Middle frontal gyrus (tissue), 1 donor: Measurements from ENCODE around the gene PDLIM7.
A peak's percentile ranks its signal among the peaks of the same experiment; 100 is the strongest.

Experiments
- DNase-seq: peaks from one replicate; pipeline ENCODE4 v3.0.0-alpha.2; 2015; ENCODE audit warnings: low spot score; ENCODE audit errors: extremely low spot score

PDLIM7 gene

GRCh38 chr5:177458912-177459350 is 38.5 kb downstream of the PDLIM7 start:
- DNase-seq = no peak

DNA sequence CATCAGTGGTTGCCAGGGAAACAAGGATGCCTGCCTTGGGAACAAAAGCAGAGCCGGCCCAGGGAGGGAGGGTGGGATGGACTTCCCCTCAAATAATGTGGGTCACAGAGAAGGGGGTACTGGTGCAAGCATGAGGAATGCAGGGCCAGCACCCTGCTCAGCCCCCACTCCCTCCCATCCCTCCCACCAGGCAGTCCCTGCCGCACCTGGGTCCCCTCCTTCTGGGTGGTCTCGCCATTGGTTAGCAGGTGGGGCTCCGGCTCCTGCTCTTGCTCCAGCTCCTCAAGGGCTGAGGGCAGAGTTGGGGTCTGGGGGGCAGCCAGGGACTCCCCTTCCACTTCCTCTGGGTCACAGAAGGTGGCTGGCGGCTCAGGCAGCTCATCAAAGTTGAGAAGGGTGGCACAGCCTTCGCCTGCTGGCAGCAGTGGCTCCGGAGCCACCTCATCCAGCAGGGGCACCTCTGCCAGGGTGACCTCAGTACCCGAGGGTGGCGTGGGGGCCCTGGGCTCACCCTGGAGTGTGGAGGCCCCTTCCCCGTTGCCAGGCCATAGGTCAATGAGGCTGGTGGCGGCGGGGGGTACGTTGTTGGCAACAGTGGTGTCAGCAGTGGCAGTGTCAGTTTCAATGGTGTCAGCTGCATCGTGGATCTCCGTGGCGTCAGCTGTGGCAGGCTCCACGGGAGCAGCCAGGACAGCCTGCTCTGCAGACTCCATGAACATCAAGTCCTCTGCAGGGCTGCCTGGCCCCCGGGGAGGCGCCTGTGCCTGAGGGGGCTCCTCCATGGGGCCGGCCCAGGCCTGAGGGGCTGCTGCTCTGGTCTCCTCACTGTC is 39.3 kb downstream of the PDLIM7 start:
- no peak for DNase-seq

GRCh38 chr5:177456976-177457851 is 40.2 kb downstream of the PDLIM7 start:
- DNase-seq = peak; percentile 84

GRCh38 chr5:177456591-177456964 is 40.8 kb downstream of the PDLIM7 start:
- DNase-seq = no peak

- no peak for DNase-seq
Measured at GRCh38 chr5:177455661-177456590, 41.5 kb downstream of the PDLIM7 start.

DNA sequence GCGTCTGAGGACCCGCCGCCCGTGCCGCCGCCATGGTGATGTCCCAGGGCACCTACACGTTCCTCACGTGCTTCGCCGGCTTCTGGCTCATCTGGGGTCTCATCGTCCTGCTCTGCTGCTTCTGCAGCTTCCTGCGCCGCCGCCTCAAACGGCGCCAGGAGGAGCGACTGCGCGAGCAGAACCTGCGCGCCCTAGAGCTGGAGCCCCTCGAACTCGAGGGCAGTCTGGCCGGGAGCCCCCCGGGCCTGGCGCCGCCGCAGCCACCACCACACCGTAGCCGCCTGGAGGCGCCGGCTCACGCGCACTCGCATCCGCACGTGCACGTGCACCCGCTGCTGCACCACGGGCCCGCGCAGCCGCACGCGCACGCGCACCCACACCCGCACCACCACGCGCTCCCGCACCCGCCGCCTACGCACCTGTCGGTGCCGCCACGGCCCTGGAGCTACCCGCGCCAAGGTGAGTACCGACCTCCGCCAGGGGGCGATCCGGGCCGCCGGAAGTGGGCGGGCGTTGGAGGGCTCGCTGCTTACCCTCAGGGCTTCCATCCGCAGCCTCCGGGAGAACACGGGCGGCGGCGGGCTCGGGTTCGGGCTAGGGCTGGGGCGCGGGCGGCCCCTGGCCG is 42.3 kb downstream of the PDLIM7 start:
- no peak for DNase-seq

DNA sequence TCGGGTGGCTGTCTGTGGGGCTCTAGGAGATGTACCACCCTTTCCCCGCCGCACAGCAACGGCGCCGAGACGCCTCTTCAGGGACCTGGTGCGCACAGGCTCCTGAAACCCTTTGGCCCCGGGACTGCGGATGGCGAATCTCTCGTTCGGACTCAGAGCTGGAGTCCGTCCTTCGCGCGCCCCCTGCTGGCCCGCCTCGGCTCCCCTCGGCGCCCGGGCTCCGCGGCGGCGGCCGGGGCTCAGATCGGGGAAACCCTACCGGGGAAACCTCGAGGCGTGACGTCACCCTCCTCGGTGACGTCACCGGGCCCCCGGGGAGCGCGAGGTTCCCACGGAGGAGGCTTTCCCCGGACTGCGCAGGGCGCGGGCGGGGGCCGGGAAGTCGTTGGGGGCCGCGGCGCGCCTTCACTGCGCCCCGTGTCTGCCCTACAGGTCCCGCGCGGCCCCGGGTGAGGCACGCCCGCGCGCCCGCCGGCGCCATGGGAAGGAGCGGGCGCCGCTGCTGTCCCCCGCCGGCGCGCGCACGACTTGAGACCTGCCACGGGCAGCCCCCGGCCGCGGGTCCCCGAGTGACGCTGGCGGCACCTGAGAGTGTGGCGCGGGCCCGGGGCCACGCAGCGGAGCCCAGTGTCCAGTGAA is 42.9 kb downstream of the PDLIM7 start:
- DNase-seq = peak; percentile 77

DNA sequence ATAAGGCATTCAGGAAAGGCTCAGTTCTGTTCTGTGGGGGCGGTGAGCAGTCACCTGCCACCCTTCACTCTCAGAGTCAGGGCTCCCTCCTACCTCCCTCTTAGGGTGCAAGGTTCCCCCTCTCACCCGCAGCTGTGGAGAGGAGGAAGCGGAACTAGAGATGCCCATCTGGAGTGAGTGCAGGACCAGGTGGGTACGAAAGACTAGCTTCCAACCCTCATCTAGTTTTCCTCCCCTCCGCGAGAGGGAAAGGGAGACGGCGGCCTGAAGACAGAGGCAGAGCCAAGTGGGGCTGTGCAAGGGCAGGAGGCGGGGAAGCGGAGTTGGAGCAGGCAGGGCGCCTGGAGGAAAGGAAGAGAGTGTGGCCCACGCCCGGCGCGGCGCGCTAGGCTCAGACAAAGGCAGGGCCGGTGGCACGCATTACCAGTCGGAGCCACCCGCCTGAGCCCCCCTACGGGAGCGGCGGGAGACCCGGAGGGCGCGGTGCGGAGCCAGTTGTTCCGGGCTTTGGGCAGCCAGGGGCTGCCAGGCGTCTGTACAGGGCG is 43.5 kb downstream of the PDLIM7 start:
- DNase-seq = no peak

DNA sequence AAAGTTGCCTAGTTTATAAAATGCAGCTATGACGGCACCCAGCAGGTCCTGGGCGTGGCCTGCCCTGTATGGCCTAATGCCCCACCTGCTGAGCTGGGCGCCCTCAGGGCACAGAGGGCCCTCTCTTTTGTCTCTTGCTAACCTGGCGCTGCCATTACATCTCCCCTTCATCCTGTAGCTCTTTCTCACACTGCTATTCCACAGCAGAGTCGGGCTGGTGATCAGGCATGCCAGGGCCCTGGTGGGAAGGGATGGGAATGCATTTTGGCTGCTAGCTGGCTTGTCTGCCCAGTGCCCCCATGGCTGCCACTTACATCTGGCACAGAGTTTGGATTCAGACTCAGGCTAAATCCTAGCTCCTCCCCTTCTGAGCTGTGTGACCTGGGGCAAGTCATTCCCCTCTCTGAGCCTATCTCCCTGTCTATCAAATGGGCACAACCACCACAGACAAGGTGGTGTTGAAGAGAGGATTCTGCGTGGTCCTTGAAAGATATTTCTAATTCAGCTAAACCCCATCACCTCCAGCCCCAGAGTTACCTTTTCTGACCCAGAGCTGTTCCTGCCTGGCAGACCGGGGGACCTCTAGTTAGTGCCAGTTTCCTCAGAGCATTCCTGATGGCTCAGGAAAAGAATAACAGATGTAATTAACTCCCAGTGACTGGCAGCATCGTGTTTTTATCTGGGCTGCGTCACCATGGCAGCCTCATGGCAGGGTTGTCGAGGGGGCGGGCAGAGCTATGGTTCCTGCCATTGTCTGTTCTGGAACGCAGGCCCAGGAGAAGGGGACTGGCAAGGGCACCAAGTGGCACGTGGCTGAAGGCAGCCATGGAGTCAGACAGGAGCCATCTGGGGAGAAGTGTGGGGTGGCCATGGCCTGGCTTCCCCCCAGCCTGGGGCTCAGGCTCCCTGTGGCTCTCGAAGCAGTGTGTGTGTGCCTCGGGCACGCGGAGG is 44.4 kb downstream of the PDLIM7 start:
- no peak for DNase-seq

DNA sequence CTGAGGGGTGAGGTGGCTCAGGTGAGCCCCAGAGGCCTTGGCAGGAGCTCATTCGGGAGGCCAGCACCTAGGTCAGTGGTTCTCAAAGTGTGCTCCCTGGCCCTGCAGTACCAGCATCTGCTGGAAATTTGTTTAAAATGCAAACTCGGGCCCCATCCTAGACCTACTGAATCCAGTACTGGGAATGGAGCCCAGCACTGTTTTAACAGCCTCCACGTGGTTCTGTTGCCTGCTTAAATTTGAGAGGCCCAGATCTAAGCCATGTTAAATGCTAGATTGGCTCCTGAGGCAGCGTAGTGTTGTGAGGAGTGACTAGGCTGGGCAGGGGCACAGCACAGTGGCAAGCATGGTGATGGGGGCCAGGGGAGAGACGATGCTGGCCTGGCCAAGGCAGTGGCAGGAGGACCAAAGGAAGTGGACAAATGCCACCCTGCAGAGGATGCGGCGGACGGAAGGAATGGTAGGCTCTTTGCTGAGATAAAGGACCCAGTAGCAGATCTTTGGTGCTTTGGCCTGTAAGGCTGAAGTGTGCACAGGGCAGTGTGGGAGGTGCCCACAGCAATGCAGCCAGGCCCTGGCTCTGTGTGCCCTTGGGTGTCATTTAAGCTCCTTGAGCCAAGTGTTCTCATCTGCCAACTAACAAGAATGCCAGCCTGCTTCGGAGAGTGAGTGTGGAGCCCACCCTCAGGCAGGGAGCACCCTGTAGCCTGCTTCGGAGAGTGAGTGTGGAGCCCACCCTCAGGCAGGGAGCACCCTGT is 46.6 kb downstream of the PDLIM7 start:
- no peak for DNase-seq

DNA sequence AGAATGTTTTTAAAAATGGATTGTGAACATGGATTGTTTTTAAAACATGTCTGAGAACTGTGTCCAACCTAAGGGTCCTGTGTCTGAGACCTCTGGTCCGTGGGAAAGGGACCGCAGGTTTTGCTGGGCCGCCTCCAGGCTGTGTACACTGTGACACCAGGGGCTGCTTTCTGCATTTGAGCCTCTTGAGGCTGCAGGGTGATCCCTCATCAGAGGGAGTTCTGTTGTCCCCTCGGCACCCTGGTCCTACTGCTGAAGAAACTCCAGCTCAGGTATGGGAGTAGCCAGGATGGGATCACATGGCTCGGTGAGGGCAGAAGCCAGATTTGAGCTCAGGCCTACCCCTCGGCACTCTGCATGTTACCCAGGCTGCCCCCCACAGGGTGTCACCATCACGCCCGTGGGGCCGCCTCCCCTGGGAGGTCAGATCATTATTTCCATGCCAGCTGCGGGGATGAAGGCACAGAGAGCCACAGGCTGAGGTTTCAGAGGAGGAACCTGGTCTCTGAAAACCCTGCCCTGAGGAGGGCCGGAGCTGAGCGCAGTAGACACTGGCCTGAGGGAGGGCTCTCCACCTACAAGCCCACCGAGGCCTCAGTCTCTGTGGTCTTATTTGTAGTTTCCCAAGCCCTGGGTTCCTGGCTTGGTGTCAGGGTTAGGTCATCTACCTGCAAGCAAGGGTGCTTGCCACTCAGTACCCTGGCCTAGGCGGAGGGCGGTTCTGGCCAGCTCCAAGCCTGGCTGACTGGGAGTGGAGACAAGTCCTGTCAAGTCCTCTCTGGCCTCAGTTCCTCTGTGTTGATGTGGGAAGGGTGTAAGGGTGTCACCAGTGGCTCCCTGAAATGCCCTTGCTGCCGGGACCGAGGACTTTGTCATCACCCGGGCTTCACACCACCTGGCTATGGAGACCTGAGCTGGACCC is 48.0 kb downstream of the PDLIM7 start:
- no peak for DNase-seq

GRCh38 chr5:177448244-177448950 is 49.0 kb downstream of the PDLIM7 start:
- no peak for DNase-seq

DNA sequence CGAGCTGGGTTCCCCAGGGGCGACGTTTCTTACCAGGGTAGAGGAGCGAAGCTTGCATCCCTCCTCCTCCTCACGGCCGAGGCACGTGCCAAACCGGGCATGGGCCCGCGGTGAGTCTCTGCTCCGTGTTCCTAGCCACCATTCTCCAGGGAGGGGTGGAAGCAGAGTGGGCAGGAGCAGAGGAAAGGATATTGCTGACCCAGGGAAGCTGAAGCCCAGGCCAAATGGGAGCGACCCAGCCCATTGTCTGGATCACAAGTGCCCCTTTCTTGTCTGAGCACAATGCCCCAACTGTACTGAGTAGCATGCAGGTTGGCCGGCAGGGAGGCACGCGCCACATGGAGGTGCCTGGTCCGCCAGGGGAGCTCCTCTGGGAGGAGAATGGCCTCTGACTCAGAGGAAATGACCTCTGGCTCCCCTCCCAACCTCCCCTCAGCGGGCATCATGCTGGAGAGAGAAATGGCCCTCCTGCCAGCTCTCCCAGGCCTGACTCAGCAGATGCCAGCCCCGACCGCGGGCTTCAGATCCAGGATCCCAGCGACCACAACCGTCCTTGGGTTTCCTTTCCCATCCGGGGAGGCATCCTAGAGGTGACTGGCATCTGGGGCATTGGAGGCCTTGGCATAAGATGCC is 49.7 kb downstream of the PDLIM7 start:
- DNase-seq = no peak

DNA sequence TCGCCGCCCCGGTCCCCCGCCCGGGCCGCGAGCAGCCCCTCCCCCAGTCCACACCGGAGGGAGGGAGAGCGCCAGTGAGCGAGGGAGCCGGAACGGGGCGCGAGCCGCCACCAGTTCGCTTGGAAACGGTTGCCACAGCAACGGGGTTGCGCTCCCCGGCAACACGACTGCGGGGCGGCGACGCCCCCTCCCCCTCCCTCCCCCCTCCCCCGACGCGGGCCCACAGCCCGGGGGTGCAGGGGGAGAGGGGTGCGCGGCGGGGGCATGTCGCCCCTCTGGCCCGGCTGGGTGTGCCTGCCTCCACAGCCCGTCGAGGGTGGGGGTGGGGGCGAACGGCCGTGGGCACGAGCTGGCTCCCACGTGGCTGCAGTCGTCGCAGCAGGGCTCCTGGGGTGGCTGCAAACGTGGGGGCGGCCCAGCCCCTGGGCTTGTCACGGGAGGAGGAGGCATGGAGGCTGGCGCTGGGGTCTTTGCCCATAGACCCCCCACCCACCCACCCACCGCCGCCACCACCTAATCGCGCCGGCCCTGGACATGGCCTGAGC is 50.3 kb downstream of the PDLIM7 start:
- DNase-seq = no peak

GRCh38 chr5:177446200-177447065 is 51.0 kb downstream of the PDLIM7 start, which contains the start of gene PRR7:
TSS of gene PRR7 (plus strand) at chr5:177446814. CDS start at chr5:177455068, 8,254 bp downstream.
- DNase-seq = peak; percentile 75
